Right lobe of liver (tissue), 6 donors: ENCODE data around the gene MFAP4. TPM values are rescaled to one million over a fixed set of nuclear protein-coding genes. Genes with fewer than 3 reads are reported as not detected.

Source experiments
- ATAC-seq, 4 donors: fragments of 200-7000 bp; cut with Tn5 transposase; one replicate each; pipeline ENCODE4 v1.9.1; 2020; ENCODE audit warnings: mild to moderate bottlenecking in 4 of 4, moderate library complexity in 4 of 4
- DNase-seq, 3 donors: peaks; one replicate each; pipeline ENCODE4 v3.0.0-alpha.2; 2020
- H3K27ac ChIP-seq, 3 donors: fragments of 200-600 bp; one replicate each; pipeline ENCODE4 v1.8.0; 2022
- H3K27me3 ChIP-seq, 2 donors: fragments of 200-600 bp; one replicate each; pipeline ENCODE4 v1.8.0; 2022
- H3K36me3 ChIP-seq, 4 donors: fragments of 200-600 bp; sonication (generic) in 1 of 4; one replicate each; pipeline versions ENCODE4 v1.5.1 to v1.8.0; 2017 to 2022; ENCODE audit warnings: control low read depth in 1 of 4
- H3K4me1 ChIP-seq, 4 donors: fragments of 200-600 bp; sonication (generic) in 1 of 4; one replicate each; pipeline versions ENCODE4 v1.5.1 to v1.8.0; 2017 to 2022; ENCODE audit warnings: control low read depth in 1 of 4
- H3K4me3 ChIP-seq, 3 donors: fragments of 200-600 bp; one replicate each; pipeline ENCODE4 v1.8.0; 2022
- H3K9me3 ChIP-seq, 4 donors: fragments of 200-600 bp; sonication (generic) in 1 of 4; one replicate each; pipeline versions ENCODE4 v1.5.1 to v1.8.0; 2017 to 2022; ENCODE audit warnings: control low read depth in 1 of 4
- CTCF ChIP-seq, 4 donors: fragments of 200-600 bp in 3 of 4; fragments of 450-650 bp in 1 of 4; IDR thresholded peaks; one replicate each; pipeline versions ENCODE4 v1.5.1 to v1.8.0; 2016 to 2022; ENCODE audit warnings: antibody characterized with exemption in 4 of 4, mild to moderate bottlenecking in 2 of 4
- POLR2A ChIP-seq: fragments of 450-650 bp; IDR thresholded peaks from one replicate; pipeline ENCODE4 v1.6.1; 2017; ENCODE audit warnings: antibody characterized with exemption, mild to moderate bottlenecking
- WGBS: methylation state at CpG from one replicate; pipeline ENCODE4 v1.1.6; 2018; ENCODE audit warnings: low coverage, low lambda C conversion rate; ENCODE audit not compliant: insufficient coverage; ENCODE audit errors: missing lambda C conversion rate; 5-methylcytosine and 5-hydroxymethylcytosine counted together
- intact Hi-C, 2 donors: fragments of 100-400 bp; cut with DNase I; formaldehyde crosslinking; loops; one replicate each; pipeline versions ENCODE4 v1.11.2 to v1.14.1; 2022
- total RNA-seq, 6 experiments: library from RNA; depleted of rRNA in 2 of 6; stranded (reverse); fragments of >200 nt in 2 of 6; fragmentation: NEBNext Ultra II Directional in 3 of 6; extraction: Animal tissue kit (Norgen Biotek cat#: 25700) in 3 of 6; gene quantifications; one replicate each; pipeline versions ENCODE4 v1.1.0 to v1.2.4, GENCODE V29; 2016 to 2023
- donor health status: DM: no; HTN: yes; CAD: no.
- donor health status: DM: no; HTN: no; CAD: no.
- donor health status: DM: no; HTN: no; CAD: no.
- donor health status: DM: no; HTN: yes; CAD: no.
- donor health status: DM: no; HTN: yes; CAD: no.

Gene MFAP4
- total RNA-seq, 6 experiments from 2014 or later = 2.3 to 12.0 (median 6.5) TPM

DNA sequence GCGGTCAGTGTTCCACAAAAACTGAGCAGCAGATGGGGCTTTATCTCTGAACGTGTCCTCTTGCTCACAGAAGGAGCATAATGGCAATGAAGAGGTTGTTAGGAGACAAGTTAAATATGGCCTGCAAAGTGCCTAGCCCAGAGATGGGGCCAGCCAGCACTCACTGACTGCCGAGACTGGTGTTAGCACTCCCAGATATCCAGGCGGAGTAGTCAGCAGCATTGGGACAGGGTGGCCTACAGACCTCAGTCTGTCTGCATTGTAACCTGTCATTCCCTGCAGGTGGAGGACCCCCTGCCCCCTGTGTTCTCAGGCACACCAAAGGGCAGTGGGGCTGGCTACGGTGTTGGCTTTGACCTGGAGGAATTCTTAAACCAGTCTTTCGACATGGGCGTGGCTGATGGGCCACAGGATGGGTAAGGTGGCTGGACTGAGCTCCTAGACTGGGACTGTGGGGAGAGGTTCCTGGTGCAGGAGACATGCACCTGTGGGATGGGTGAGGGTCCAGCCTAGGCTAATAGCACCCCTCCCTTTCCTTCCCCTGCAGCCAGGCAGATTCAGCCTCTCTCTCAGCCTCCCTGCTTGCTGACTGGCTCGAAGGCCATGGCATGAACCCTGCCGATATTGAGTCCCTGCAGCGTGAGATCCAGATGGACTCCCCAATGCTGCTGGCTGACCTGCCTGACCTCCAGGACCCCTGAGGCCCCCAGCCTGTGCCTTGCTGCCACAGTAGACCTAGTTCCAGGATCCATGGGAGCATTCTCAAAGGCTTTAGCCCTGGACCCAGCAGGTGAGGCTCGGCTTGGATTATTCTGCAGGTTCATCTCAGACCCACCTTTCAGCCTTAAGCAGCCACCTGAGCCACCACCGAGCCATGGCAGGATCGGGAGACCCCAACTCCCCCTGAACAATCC is 4.2 kb downstream of the MFAP4 start:
- Histone ChIP-seq H3K9me3 (no peaks in the 10 kb centered on the region), H3K27ac (no peak overlapping the region), H3K27me3 (no peaks in the 10 kb centered on the region), H3K36me3 (peaks cover 0 to 24% (median 6%) of the 10 kb centered on the region in 4 donors), H3K4me3 (no peak overlapping the region), H3K4me1 (peaks cover 0 to 16% (median 3%) of the 10 kb centered on the region in 4 donors)
- no peak for TF ChIP-seq POLR2A
- TF ChIP-seq CTCF (IDR thresholded peaks at IDR 0.05) = no peak
- intact Hi-C loops = no loop called here
- 80% methylated on average over 4 of the region's 13 CpGs for WGBS
- ATAC-seq = no peak
- DNase-seq = peak in 2 of 3 donors; percentile 10 to 41

- WGBS = 90% methylated on average over 2 of the region's 31 CpGs
- Histone ChIP-seq H3K27ac (no peak overlapping the region), H3K9me3 (no peaks in the 10 kb centered on the region), H3K4me1 (peaks cover 0 to 20% (median 5%) of the 10 kb centered on the region in 4 donors), H3K36me3 (peaks cover 0 to 24% (median 6%) of the 10 kb centered on the region in 4 donors), H3K4me3 (no peak overlapping the region), H3K27me3 (no peaks in the 10 kb centered on the region)
- no peak for TF ChIP-seq CTCF (IDR thresholded peaks at IDR 0.05)
- ATAC-seq (no peak), DNase-seq (peak in 2 of 3 donors; percentile 24 to 42)
- intact Hi-C loops = no loop called here
These were observed 5.1 kb downstream of the MFAP4 start for GRCh38 chr17:19381741-19382444.

DNA sequence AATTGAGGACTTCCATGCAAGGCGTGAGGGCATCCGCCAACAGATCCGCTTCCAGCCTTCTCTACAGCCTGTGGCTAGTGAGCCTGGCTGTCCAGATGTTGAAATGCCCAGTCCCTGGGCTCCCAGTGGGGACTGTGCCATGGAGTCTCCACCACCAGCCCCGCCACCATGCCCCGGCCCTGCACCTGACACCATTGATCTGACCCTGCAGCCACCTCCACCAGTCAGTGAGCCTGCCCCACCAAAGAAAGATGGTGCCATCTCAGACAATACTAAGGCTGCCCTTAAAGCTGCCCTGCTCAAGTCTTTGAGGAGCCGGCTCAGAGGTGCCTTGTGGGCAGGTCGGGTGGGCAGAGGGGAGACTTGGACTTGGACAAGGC is 5.6 kb downstream of the MFAP4 start:
- no peak overlapping the region for H3K4me3 ChIP-seq
- H3K27me3 ChIP-seq = no peaks in the 10 kb centered on the region
- intact Hi-C loops = no loop called here
- no peaks in the 10 kb centered on the region for H3K9me3 ChIP-seq
- whole genome bisulfite sequencing = 100% methylated on average over 1 of the region's 7 CpGs
- H3K4me1 ChIP-seq = peaks cover 0 to 22% (median 7%) of the 10 kb centered on the region in 4 donors
- no peak for ATAC-seq
- peaks cover 0 to 24% (median 6%) of the 10 kb centered on the region in 4 donors for H3K36me3 ChIP-seq
- no peak for TF ChIP-seq POLR2A
- TF ChIP-seq CTCF (IDR thresholded peaks at IDR 0.05) = no peak
- DNase-seq = peak in 2 of 3 donors; percentile 11 to 39
- H3K27ac ChIP-seq = no peak overlapping the region

GRCh38 chr17:19380481-19381301 is 6.3 kb downstream of the MFAP4 start:
- DNase-seq = peak in 2 of 3 donors; percentile 18 to 45
- TF ChIP-seq POLR2A = no peak
- no peak for TF ChIP-seq CTCF (IDR thresholded peaks at IDR 0.05)
- H3K27me3 ChIP-seq = no peaks in the 10 kb centered on the region
- no peak overlapping the region for H3K4me3 ChIP-seq
- ATAC-seq = no peak
- H3K27ac ChIP-seq = no peak overlapping the region
- H3K4me1 ChIP-seq = peaks cover 0 to 18% (median 7%) of the 10 kb centered on the region in 4 donors
- intact Hi-C loops = no loop called here
- H3K9me3 ChIP-seq = no peaks in the 10 kb centered on the region
- WGBS = 72% methylated on average over 4 of the region's 29 CpGs
- H3K36me3 ChIP-seq = peaks cover 0 to 24% (median 6%) of the 10 kb centered on the region in 4 donors
